HG03196 (cell line): Measurements from ENCODE around the gene CRAMP1.
"Not testable (repeated sequence)": the region's sequence is repeated elsewhere in the genome, so short reads cannot be mapped to it uniquely, and the experiment has no call there.

Experiments used
- ATAC-seq: cut with Tn5 transposase; IDR thresholded peaks from one replicate; pipeline ENCODE4 v1.9.1; 2021; ENCODE audit not compliant: unreplicated experiment

Gene CRAMP1

GRCh38 chr16:1612320-1613111 is at the start of gene CRAMP1:
Gene CRAMP1, plus strand, starts transcription at chr16:1612360. Its CDS starts 2,280 bp downstream, at chr16:1614640.
- peak; percentile 4 for ATAC-seq

GRCh38 chr16:1563786-1564185 is 48.4 kb upstream of the CRAMP1 start:
- ATAC-seq: no peak

GRCh38 chr16:1564325-1564724 is 47.8 kb upstream of the CRAMP1 start:
- ATAC-seq: no peak

- ATAC-seq: no peak
Measured at GRCh38 chr16:1565083-1565805, 46.9 kb upstream of the CRAMP1 start.

GRCh38 chr16:1567988-1568387 is 44.2 kb upstream of the CRAMP1 start:
- ATAC-seq: no peak

- no peak for ATAC-seq
Measured at GRCh38 chr16:1571012-1571671, 41.0 kb upstream of the CRAMP1 start.

- no peak for ATAC-seq
Measured at GRCh38 chr16:1572673-1573072, 39.5 kb upstream of the CRAMP1 start.

GRCh38 chr16:1573301-1573700 is 38.9 kb upstream of the CRAMP1 start:
- ATAC-seq: no peak

- no peak for ATAC-seq
Measured at GRCh38 chr16:1575578-1575977, 36.6 kb upstream of the CRAMP1 start.

- no peak for ATAC-seq
Measured at GRCh38 chr16:1579214-1579613, 32.9 kb upstream of the CRAMP1 start.

GRCh38 chr16:1580256-1580655 is 31.9 kb upstream of the CRAMP1 start:
- no peak for ATAC-seq

GRCh38 chr16:1580956-1581355 is 31.2 kb upstream of the CRAMP1 start:
- ATAC-seq: no peak

- ATAC-seq: no peak
Measured at GRCh38 chr16:1581804-1582203, 30.4 kb upstream of the CRAMP1 start.

GRCh38 chr16:1583180-1583579 is 29.0 kb upstream of the CRAMP1 start:
- ATAC-seq: no peak

GRCh38 chr16:1584926-1585484 is 27.2 kb upstream of the CRAMP1 start:
- no peak for ATAC-seq

- no peak for ATAC-seq
Measured at GRCh38 chr16:1590366-1590765, 21.8 kb upstream of the CRAMP1 start.

GRCh38 chr16:1590930-1591705 is 21.0 kb upstream of the CRAMP1 start:
- no peak for ATAC-seq

- ATAC-seq: no peak
Measured at GRCh38 chr16:1592446-1592845, 19.7 kb upstream of the CRAMP1 start.

GRCh38 chr16:1595511-1595910 is 16.6 kb upstream of the CRAMP1 start:
- ATAC-seq: not testable (repeated sequence)

GRCh38 chr16:1596516-1596915 is 15.6 kb upstream of the CRAMP1 start:
- no peak for ATAC-seq

GRCh38 chr16:1597154-1597553 is 15.0 kb upstream of the CRAMP1 start:
- ATAC-seq: no peak
